ENCODE measurements around the gene KRT78.

KRT78 gene

DNA sequence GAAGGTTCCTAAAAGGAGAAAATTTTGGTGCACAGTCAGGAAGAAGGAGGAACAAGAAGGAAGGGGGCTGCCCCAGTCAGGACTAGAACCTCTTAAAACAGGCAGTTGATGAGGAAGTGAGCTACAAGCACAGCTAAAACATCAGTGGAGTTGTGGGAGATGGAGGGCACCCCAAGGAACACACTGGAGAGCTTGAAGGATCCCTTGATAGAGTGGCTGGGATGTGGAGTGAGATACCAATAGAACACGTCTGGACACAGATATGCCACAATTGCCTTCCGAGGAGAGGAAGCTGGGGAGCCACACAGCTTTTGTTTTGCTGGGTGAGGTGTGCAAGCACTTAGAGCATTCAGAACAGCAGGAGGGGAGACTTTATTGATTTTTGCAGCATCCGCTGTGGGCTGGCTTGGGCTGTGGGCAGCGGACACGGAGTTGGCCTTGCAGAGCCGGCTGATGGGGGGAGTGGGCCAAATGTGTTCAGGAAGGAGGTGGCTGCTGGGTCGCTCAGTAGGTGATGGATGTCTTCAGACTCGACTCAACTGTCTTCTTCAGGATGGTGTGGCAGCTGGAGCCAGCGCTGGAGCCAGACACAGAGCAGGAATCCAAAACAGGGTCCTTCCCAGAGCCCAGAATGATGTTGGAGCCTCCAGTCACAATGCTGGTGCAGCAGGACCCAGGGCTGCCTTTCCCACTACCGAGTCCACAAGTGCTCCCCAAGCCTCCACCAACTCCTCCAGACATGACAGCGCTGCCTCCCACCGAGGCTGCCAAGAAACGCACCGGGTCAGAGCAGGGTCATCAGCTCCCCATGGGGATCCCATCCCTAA is 10.0 kb downstream of the KRT78 start:
- H3K9me3 ChIP-seq (ENCODE audit: control insufficient read depth, insufficient read depth, low read length), result no peaks in the 10 kb centered on the region
- no peaks in the 10 kb centered on the region for H3K27me3 ChIP-seq (ENCODE audit: control insufficient read depth, insufficient read depth, low read length)
- H3K4me1 ChIP-seq (ENCODE audit: control insufficient read depth, insufficient read depth, low read length), result no peaks in the 10 kb centered on the region
- no peaks in the 10 kb centered on the region for H3K36me3 ChIP-seq (ENCODE audit: control insufficient read depth, insufficient read depth, low read length)
- H3K27ac ChIP-seq (ENCODE audit: low read length), result no peak overlapping the region
- H3K4me3 ChIP-seq (ENCODE audit: low read length), result no peak overlapping the region
- DNase-seq (ENCODE audit: low read depth, low spot score), result no peak
- no CpG with 5 or more reads among the region's 14 CpGs for WGBS (ENCODE audit: insufficient coverage, insufficient read length)

DNA sequence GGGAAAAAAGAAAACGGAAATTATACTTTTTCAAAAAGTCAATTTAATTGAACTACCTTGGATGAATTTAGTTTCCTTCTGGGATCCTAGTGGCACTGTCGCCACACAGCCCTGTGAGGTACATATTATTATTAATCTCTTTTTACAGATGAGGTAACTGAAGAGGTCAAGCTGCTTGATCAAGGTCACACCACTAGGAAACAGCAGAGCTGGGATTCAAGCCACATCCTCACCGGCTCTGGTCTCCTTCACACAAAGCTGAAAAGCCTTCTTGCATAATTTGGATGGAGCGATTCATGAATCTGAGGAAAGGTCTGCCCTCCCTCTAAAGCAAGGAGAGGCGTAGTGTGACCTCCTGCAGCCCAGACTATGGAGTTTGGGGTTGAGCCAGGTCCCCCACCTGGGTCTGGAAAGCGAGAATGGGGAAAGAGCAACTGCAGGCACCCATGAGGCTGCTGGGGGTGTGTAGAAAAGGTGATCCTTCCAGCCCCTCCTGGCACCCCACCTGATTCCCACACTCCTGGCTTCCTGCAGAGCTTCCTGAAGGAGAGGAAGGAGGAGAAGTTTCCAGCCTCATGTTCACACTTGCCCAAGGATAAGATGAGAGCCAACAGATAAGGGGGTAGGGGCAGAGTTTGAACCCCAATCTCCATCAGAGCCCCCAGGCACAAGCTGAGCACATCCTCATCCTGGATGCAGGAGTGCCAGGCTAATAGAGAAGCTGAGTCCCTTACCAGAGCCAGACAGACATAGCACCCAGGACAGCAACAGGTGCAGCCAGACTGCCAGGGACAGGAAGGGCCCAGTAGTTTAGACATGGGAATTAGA is 10.8 kb downstream of the KRT78 start:
- no peak overlapping the region for H3K4me3 ChIP-seq (ENCODE audit: low read length)
- no CpG with 5 or more reads among the region's 6 CpGs for WGBS (ENCODE audit: insufficient coverage, insufficient read length)
- no peak for DNase-seq (ENCODE audit: low read depth, low spot score)
- H3K4me1 ChIP-seq (ENCODE audit: control insufficient read depth, insufficient read depth, low read length), result no peaks in the 10 kb centered on the region
- H3K27ac ChIP-seq (ENCODE audit: low read length), result no peak overlapping the region
- H3K9me3 ChIP-seq (ENCODE audit: control insufficient read depth, insufficient read depth, low read length), result no peaks in the 10 kb centered on the region
- H3K36me3 ChIP-seq (ENCODE audit: control insufficient read depth, insufficient read depth, low read length), result no peaks in the 10 kb centered on the region
- no peaks in the 10 kb centered on the region for H3K27me3 ChIP-seq (ENCODE audit: control insufficient read depth, insufficient read depth, low read length)

DNA sequence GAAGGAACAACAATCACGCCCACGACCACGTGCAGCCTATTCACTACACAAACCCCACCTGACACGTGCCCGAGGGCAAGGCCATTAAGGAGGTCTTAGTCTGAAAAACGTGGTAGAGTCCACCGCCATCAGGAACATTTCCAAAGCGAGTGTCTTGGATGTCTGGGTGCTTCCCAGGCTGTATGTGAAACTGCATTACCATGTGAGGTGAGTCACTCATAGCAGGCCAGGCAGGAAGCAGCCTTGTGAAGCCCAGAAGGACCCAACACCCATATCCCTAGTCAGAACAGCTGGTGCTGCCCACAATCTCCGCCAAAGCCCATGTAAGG is 11.4 kb downstream of the KRT78 start:
- H3K4me1 ChIP-seq (ENCODE audit: control insufficient read depth, insufficient read depth, low read length), result no peaks in the 10 kb centered on the region
- H3K9me3 ChIP-seq (ENCODE audit: control insufficient read depth, insufficient read depth, low read length), result no peaks in the 10 kb centered on the region
- H3K4me3 ChIP-seq (ENCODE audit: low read length), result no peak overlapping the region
- no peaks in the 10 kb centered on the region for H3K27me3 ChIP-seq (ENCODE audit: control insufficient read depth, insufficient read depth, low read length)
- H3K27ac ChIP-seq (ENCODE audit: low read length), result no peak overlapping the region
- H3K36me3 ChIP-seq (ENCODE audit: control insufficient read depth, insufficient read depth, low read length), result no peaks in the 10 kb centered on the region
- WGBS (ENCODE audit: insufficient coverage, insufficient read length), result no CpG with 5 or more reads among the region's 9 CpGs
- DNase-seq (ENCODE audit: low read depth, low spot score), result no peak

DNA sequence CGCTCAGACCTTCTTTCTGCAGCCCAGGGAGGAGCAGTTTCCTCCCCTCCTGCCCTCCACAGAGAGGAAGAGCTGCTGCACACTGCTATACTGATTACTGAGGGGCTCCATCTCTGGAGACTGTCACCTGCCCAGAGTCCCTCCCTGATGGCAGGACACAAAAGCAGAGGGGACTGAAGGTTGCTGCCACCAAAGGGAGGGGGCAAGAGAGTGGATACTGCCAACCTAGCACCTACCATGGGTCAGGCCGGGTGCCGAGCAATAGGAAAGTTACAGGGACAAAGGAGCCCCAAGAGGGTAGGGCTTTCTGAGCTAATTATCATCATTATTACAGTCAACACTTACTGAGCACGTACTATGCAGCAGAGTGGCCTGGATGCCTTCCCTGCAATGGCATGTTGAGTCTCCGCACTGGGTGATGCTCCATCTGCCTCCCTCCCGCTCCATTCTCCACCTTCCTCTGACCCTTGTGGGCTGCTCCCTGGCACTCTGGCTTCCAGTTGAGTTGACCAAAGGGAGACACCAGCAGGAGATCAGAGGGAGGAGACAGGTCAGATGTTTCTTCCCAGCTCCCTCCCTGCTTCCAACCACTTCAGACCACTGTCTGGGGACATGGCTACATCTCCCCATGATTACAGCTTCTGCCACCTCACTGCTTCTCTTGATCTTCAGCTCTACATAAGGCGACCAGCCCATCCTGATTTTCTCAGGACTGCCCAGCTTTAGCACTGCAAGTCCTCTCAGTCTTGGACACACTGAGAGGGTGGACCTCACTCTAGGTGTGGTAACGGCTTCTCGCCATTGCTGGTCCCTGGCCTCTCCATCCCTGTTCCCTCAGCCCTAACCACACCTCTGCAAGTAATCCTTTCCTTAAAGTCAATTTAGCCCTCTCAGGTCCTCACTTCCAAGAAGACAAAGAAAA is 12.0 kb downstream of the KRT78 start:
- H3K4me3 ChIP-seq (ENCODE audit: low read length), result no peak overlapping the region
- WGBS (ENCODE audit: insufficient coverage, insufficient read length), result no CpG with 5 or more reads among the region's 9 CpGs
- H3K9me3 ChIP-seq (ENCODE audit: control insufficient read depth, insufficient read depth, low read length), result no peaks in the 10 kb centered on the region
- H3K27ac ChIP-seq (ENCODE audit: low read length), result no peak overlapping the region
- no peak for DNase-seq (ENCODE audit: low read depth, low spot score)
- no peaks in the 10 kb centered on the region for H3K36me3 ChIP-seq (ENCODE audit: control insufficient read depth, insufficient read depth, low read length)
- no peaks in the 10 kb centered on the region for H3K4me1 ChIP-seq (ENCODE audit: control insufficient read depth, insufficient read depth, low read length)
- H3K27me3 ChIP-seq (ENCODE audit: control insufficient read depth, insufficient read depth, low read length), result no peaks in the 10 kb centered on the region

DNA sequence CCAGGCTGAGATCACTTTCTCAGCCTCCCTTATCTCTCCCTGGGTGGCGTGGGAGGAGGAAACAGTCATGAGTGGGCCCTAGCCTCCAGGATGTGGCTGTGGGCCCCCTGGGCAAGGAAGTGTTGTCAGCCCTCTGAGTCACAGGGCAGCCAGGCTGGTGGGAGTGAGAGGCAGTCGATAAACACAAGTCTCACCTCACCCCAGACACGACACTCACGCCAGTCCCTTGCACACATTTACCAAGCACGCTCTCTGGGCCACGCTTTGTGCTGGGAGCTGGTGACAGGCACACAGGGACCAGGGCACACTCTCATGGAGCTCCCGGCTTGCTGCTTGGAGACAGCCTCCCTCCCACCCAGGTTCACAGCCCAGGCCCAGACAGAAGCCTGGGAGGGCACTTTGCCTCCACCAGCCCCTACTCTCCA is 12.7 kb downstream of the KRT78 start:
- no peak for DNase-seq (ENCODE audit: low read depth, low spot score)
- Histone ChIP-seq H3K4me3 (ENCODE audit: low read length) (no peak overlapping the region), H3K27ac (ENCODE audit: low read length) (no peak overlapping the region), H3K27me3 (ENCODE audit: control insufficient read depth, insufficient read depth, low read length) (no peaks in the 10 kb centered on the region), H3K9me3 (ENCODE audit: control insufficient read depth, insufficient read depth, low read length) (no peaks in the 10 kb centered on the region), H3K36me3 (ENCODE audit: control insufficient read depth, insufficient read depth, low read length) (no peaks in the 10 kb centered on the region), H3K4me1 (ENCODE audit: control insufficient read depth, insufficient read depth, low read length) (no peaks in the 10 kb centered on the region)
- no CpG with 5 or more reads among the region's 7 CpGs for WGBS (ENCODE audit: insufficient coverage, insufficient read length)

DNA sequence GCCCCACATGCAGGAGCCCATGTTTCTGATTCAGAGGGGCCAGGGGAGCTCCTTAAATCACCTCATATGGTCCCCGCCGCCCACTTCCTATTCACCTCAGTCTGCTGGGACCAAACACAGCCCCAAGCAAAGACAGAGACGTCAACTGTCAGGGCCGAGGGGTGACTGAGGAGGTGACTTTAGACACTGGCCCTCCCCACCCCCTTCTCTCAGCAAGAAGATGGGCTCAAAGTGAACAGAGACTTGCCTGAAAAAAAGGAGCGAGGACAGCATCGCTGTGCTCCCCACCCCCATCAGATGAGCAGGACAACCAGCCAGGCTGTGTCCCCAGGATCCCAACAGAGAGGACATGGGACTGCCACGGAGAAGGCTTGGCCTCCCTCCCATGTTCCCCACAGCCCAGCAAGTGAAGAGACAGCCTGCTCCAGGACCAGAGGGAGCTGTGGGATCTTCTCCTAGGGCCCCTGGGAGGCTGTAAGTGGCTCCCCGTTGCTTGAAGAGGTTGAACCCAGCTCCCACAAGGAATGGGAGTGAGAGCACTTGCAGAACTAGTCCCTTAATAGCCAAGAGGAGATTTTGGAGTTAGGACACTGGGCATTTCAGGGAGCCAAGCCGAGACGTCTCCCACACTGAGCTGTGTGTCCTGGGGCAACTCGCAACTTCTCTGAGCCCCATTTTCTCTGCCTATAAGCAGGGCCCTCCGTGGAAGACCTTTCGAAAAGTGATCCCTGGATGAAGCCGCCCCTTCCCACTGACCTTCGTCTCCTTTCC is 13.3 kb downstream of the KRT78 start:
- DNase-seq (ENCODE audit: low read depth, low spot score), result no peak
- Histone ChIP-seq H3K4me3 (ENCODE audit: low read length) (no peak overlapping the region), H3K36me3 (ENCODE audit: control insufficient read depth, insufficient read depth, low read length) (no peaks in the 10 kb centered on the region), H3K4me1 (ENCODE audit: control insufficient read depth, insufficient read depth, low read length) (no peaks in the 10 kb centered on the region), H3K9me3 (ENCODE audit: control insufficient read depth, insufficient read depth, low read length) (no peaks in the 10 kb centered on the region), H3K27me3 (ENCODE audit: control insufficient read depth, insufficient read depth, low read length) (no peaks in the 10 kb centered on the region), H3K27ac (ENCODE audit: low read length) (no peak overlapping the region)
- no CpG with 5 or more reads among the region's 15 CpGs for WGBS (ENCODE audit: insufficient coverage, insufficient read length)

DNA sequence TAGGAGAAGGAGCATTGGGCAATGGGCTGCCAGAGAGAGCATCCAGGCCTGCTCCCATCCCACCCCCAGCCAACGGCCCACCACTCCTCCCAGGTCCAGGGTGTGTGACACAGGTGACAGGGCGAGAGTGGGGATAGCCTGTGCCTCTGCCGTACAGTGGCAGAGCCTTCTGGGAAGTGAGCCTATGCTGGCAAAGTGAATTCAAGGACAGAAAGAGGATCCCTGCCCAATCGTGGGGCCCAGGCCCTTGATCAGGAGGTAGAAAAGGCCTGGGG is 14.1 kb downstream of the KRT78 start:
- Histone ChIP-seq H3K36me3 (ENCODE audit: control insufficient read depth, insufficient read depth, low read length) (no peaks in the 10 kb centered on the region), H3K9me3 (ENCODE audit: control insufficient read depth, insufficient read depth, low read length) (no peaks in the 10 kb centered on the region), H3K27me3 (ENCODE audit: control insufficient read depth, insufficient read depth, low read length) (no peaks in the 10 kb centered on the region), H3K27ac (ENCODE audit: low read length) (no peak overlapping the region), H3K4me3 (ENCODE audit: low read length) (no peak overlapping the region), H3K4me1 (ENCODE audit: control insufficient read depth, insufficient read depth, low read length) (no peaks in the 10 kb centered on the region)
- DNase-seq (ENCODE audit: low read depth, low spot score), result no peak
- WGBS (ENCODE audit: insufficient coverage, insufficient read length), result no CpG with 5 or more reads among the region's 4 CpGs

DNA sequence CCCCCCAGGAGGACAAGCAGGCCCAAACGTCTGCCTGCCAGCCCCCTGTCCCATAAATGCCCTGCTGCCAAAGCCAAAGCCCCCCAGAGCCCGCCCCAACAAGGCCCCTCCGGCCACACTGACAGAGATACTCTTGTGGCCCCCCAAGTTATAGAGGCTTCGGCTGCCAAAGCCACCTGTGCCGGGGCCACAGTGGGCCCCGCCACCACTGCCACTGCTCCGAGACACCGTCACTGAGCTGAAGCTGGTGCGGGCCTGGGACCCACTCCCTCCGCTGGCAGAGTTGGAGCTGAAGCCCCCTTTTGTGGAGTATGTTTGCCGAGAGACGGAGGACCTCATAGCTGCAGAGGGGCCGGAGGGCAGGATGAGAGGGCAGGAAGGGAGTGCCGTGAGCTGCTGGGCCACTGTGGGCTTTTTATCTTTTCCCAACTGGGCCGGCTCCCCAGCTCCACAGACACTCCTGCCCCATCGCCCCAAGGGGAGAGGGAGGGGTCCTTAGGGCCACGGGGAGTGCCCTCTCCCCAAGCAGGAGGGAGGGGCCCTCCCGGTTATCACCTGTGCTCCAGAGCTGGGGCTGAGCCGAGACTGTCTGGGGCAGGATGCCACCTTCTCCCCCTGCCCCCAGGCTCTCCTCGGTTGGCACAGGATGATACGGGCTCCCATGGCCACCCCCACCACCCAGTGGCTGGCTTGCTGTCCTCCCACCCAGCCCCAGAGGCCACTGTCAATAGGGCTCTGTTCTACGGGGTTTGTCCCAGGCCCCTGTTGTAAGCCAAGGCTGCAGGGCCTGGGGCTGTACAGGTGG is 14.7 kb downstream of the KRT78 start, which contains the start of gene KRT79:
KRT79 (minus strand) TSS at position 390 of the 805 bp plus-strand sequence; CDS start at position 339, 51 bp downstream.
- H3K4me3 ChIP-seq (ENCODE audit: low read length), result no peak within 1 kb of the TSS
- WGBS (ENCODE audit: insufficient coverage, insufficient read length), result no CpG with 5 or more reads among the region's 22 CpGs
- DNase-seq (ENCODE audit: low read depth, low spot score), result no peak
- no peak within 1 kb of the TSS for H3K27ac ChIP-seq (ENCODE audit: low read length)
- no peaks in the 10 kb centered on the region for H3K27me3 ChIP-seq (ENCODE audit: control insufficient read depth, insufficient read depth, low read length)
- no peaks in the 10 kb centered on the region for H3K4me1 ChIP-seq (ENCODE audit: control insufficient read depth, insufficient read depth, low read length)
- no peaks in the 10 kb centered on the region for H3K36me3 ChIP-seq (ENCODE audit: control insufficient read depth, insufficient read depth, low read length)
- no peaks in the 10 kb centered on the region for H3K9me3 ChIP-seq (ENCODE audit: control insufficient read depth, insufficient read depth, low read length)

DNA sequence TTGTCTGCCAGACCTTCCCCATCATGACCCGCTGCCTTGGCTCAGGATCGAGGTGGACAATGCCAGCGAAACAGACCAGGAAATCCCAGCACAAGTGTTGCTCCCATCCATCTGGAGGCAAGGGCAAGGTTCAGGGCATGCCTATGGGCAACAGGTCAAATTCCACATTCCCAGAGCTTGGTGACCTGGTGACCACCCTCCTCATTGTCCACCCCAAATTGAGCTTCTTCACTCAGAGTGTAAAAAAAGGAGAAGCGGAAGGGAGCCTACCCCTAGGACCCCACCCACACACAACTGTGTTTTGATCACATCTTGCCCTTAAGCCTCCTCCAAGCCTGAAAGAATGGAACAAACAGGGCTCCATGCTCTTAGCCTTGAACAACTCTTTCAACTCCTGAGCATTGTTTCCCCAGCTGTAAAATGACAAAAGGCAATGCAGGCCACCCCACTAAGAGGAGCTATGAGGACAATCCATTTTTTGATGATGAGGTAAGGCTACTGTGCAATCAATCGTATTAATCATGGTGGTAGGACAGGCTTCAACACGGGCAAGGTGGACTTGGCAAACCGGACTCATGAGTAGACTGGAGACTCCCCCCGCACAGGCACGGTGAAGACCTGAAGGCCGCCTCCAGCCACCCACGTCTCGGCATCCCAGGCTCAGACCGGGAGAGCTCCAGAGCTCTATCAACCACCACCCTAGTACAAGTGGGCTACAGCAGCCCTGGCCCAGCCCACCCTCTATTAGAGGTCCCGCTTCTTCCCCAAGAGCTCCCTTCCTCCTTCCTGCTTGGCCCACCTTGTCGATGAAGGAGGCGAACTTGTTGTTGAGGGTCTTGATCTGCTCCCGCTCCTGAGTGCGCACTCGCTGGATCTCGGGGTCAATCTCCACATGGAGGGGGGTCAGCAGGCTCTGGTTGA is 15.5 kb downstream of the KRT78 start:
- no peaks in the 10 kb centered on the region for H3K27me3 ChIP-seq (ENCODE audit: control insufficient read depth, insufficient read depth, low read length)
- WGBS (ENCODE audit: insufficient coverage, insufficient read length), result no CpG with 5 or more reads among the region's 20 CpGs

More for the DNA sequence above, 15.5 kb downstream of the KRT78 start:
- DNase-seq (ENCODE audit: low read depth, low spot score), result no peak
- no peak overlapping the region for H3K4me3 ChIP-seq (ENCODE audit: low read length)
- no peak overlapping the region for H3K27ac ChIP-seq (ENCODE audit: low read length)
- no peaks in the 10 kb centered on the region for H3K4me1 ChIP-seq (ENCODE audit: control insufficient read depth, insufficient read depth, low read length)
- H3K36me3 ChIP-seq (ENCODE audit: control insufficient read depth, insufficient read depth, low read length), result no peaks in the 10 kb centered on the region
- no peaks in the 10 kb centered on the region for H3K9me3 ChIP-seq (ENCODE audit: control insufficient read depth, insufficient read depth, low read length)
